HG02610 (cell line): ENCODE measurements around the gene SEZ6L.

ENCODE experiments used
- ATAC-seq: cut with Tn5 transposase; IDR thresholded peaks from one replicate; pipeline ENCODE4 v1.9.1; 2021; ENCODE audit warnings: mild to moderate bottlenecking, moderate library complexity; ENCODE audit not compliant: unreplicated experiment

SEZ6L gene

GRCh38 chr22:26169315-26170111 is at the start of gene SEZ6L:
SEZ6L (plus strand) TSS chr22:26169462; CDS start chr22:26169670, 208 bp downstream.
- ATAC-seq = no peak

DNA sequence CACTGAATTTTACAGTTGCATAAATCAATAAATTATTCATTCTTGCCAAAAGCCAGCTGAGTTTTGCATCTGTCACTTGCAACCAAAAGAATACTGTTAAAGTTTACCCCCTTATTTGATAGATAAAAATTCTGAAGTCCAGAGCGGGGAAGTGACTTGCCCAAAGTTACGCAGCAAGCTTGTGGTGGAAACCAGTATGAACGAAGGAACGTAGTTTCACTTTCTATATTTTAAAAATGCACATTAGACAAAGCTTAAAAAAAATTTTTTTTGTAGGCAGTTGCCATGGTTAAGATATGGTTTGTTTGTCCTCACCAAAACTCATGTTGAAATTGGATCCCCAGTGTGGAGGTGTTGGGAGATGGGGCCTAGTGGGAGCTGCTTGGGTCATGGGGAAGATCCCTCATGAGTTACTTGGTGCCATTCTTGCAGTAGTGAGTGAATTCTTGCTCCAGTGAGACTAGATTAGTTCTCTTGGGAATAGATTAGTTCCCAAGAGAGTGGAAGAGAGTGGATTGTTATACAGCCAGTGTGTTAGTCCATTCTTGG is 46.3 kb upstream of the SEZ6L start:
- ATAC-seq = no peak

GRCh38 chr22:26124991-26125725 is 44.1 kb upstream of the SEZ6L start:
- ATAC-seq = no peak

- no peak for ATAC-seq
Measured at GRCh38 chr22:26127126-26127525, 42.1 kb upstream of the SEZ6L start.

- no peak for ATAC-seq
Measured at GRCh38 chr22:26127556-26127955, 41.7 kb upstream of the SEZ6L start.

GRCh38 chr22:26131589-26132154 is 37.6 kb upstream of the SEZ6L start:
- ATAC-seq = no peak

DNA sequence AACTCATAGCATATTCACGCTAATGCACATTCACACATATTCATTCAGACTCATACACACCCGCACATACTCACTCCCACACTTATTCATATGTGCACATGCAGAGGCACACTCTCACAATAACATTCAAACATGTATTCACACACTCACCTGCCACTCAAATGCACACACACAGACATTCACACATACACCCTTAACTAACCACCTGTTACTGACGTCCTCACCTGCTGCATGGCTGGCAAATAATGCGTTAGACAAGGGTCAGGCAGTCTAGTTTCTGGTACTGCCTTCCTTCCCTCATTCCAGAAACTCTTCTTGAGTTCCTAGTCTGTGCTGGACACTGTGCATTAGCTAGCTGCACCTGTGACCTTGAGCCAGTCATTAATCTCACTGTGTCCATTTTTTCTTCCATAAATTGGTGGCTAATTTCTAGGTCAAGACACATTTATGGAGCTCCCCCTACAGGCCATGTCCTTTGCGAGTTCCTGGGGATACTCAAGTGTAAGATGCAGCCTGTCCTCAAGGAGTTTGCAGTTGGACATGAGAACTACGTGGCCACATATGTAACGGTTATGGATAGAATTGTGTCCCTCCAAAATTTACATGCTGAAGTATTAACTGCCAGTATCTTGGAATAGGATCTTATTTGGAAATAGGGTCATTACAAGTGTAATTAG is 34.5 kb upstream of the SEZ6L start:
- no peak for ATAC-seq

- ATAC-seq = no peak
Measured at GRCh38 chr22:26135806-26136205, 33.5 kb upstream of the SEZ6L start.

GRCh38 chr22:26139310-26139709 is 30.0 kb upstream of the SEZ6L start:
- no peak for ATAC-seq

GRCh38 chr22:26141831-26142230 is 27.4 kb upstream of the SEZ6L start:
- ATAC-seq = no peak

DNA sequence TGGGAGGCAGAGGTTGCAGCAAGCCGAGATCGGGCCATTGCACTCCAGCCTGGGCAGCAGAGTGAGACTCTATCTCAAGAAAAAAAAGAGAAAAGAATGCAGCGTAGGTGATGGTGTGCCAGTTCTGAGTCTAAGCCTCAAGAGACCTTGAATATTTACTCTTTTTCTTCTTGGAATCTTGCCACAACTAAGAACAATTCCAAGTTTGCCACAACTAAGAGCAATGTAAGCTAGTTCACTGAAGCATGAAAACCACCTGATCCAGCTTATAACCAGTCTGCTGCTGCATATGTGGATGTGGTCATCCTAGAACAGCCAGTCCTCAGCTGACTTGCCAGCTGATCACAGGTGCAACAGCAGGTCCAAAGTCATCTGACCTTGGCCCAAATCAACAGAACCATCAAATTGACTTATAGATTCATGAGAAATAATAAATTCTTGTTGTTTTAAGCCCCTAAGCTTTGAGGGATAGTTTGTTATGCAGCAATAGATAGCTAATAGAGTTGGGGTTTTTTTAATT is 25.4 kb upstream of the SEZ6L start:
- no peak for ATAC-seq

DNA sequence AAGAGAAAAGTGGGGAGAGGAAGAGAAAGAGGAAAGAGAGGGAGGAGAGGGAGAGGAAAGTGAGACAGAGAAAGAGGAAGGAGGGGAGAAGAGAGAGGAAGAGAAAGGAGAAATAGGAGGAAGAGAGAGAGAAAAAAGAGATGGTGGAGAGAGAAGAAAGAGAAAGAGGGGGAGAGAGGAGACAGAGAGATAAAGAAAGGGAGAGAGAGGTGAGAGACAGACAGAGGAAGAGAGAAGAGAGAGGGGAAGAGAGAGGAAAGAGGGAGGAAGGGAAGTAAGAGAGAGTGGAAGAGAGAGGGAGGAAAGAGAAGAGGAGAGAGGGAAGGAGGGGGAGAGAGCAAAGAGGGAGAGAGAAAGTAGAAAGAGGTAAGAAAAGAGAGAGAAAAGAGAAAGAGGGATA is 9.4 kb upstream of the SEZ6L start:
- ATAC-seq = no peak

GRCh38 chr22:26161746-26162145 is 7.5 kb upstream of the SEZ6L start:
- no peak for ATAC-seq

DNA sequence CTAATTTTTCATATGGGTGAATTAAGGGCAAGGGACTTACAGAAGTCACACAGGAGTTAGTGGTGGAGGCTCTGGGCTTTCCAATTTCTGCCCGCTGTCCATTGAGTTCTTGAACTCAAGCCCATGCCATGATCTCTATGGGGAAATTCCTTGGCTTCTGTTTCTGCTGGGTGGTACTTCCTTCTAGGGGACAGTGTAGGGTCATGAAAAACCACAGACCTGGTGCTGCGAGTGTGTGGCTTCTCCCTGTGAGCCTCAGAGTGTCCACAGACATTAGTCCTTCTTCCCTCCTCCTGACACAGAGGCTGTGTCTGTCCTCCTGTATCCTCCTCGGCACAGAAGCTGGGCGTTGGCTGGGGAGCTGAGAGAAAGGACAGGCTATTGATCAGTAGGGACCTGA is 6.3 kb upstream of the SEZ6L start:
- no peak for ATAC-seq

DNA sequence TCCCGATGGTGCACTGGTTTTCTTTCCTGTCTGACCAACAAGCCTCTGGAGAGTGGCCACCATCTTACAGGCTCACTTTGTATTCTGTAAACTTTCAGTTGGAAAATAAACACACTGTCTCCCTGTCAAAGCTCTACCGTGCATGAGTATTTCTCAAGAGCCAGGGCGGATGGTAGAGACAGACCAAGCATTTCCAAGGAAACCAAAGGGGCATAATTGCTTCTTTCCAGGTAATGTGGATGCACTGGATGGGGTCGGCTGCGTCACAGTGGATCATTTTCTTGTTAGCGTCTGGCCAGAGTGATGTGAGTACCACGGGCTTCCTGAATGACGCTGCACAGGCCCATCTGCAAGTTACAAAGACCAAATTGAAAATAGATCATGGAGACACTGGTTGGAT is 5.1 kb upstream of the SEZ6L start:
- no peak for ATAC-seq

- ATAC-seq = no peak
Measured at GRCh38 chr22:26168330-26168851, 871 bp upstream of the SEZ6L start.

DNA sequence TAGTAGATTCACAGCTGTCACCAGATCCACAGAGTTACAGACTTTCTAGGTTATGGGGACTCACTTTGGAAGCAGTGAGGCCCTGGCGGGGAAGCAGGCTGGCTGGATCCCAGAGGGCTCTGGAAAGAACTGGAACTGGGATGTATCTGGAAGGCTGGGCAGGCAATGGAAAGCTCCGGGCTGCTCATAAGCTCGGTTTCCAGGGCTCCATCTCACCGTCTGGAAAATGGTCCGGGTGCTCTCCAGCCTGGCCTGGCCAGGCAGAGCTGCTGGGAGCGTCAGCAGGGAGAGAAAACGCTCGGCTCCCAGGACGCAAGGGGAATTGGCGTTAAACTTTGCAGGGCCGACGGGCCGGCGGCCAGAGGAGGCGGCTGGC is 335 bp upstream of the SEZ6L start:
- ATAC-seq = no peak

GRCh38 chr22:26170112-26170492 is 840 bp downstream of the SEZ6L start:
- no peak for ATAC-seq

DNA sequence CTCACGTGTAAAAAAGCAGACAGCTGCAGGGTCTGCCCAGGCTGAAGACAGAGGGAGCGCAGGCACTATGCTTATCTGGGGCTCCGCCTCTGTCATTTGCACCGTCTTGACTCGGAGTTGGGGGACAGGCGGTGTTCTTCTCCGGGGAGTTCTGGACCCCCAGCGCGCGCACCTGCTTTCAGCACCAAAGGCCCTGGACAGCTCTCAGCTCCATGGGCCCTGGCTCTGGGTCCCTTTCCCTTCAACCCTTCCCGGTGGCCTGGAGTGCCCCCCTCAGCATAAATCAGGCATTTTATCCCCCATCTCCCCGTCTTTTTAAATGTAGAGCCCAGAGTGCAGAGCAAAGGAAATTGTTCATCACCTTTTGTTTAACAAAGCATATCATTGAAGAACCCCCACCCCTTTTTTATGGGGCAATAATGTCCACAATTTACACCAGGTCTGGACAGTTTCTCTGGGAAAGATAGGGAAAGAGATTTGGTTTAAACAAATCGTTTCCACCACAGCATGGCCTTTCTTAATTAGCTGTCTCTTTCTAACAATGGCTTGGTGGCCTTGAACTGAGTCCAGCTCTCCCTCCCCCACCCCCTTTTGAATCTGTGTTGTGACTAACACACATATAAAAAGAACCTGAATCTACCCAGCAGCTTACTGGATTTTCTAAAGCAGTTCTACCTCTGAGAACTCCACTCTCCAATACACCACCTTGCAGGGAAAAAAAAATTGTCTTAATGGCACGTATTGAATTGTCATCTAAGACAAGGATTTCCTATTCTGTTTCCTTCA is 1.7 kb downstream of the SEZ6L start:
- no peak for ATAC-seq

DNA sequence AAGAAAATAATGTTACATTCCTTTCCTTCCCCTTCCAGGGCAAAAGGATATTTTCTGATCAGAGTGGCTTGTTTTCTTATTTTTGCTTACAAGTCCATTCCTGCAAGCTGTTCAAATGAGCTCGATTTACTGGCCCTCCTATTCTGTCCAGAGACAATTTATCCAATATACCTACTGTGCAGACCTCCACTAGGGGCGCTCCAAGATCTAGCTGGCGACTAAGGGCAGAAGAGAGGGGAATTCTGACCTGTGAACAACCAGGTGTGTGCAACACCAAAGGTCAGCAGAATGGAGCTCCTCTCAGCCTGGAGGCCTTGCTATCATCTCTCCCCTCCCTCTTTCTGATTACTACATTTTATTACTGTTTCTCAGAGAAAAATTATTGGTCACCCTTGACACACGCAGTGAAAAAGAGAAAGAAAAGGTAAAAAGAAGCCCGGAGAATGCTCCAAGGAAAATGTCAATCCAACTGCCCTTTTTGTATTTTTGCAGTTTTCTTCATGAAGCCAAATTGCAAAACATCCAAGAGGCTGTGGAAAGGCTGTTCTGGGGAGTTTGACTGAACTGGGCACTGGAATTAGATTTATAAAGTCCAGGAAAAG is 3.2 kb downstream of the SEZ6L start:
- ATAC-seq = no peak
